ENCODE measurements around the gene DPM1.

The DPM1 gene

DNA sequence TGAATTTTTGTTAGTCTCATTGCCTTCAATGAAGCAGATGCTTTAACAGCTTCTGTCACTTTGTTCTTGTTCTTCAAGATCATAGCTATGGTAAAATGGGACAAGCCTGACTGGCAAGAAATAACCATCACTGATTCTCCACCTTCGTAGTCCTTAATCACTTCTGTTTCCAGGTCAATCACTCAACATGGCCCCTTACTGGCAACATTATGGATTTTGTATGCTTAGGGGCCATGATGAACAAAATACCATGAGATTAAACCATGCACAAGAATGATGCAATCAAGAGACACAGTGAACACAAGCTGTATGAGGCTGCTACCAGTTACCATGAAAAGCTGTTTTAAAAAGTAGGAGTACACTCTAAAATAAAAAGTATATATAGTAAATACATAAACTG is 59.9 kb downstream of the DPM1 start:
- DNase-seq (ENCODE audit: low read depth in 2 of 2), result no peak

- no peak for DNase-seq (ENCODE audit: low read depth in 2 of 2)
Observed at GRCh38 chr20:50895111-50895830, 63.1 kb downstream of the DPM1 start.

DNA sequence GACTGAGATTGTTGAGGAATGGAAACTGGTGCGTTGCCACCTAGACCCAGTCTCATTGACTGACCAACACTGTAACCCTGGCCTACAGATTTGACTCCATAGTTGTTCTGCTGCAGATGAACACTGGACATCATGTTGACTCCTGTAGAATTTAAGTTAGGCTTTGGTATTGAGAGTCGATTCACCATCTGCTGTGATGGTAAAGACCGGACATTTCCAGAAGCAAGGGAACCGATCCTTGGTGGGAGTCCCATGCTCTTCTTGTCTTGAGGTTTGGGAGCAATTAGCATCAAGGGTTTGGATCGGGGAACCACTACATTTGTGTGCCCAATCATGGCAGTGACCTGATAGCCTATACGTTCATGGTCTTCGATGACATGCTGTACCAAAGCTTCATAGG is 64.7 kb downstream of the DPM1 start:
- DNase-seq (ENCODE audit: low read depth in 2 of 2), result no peak

DNA sequence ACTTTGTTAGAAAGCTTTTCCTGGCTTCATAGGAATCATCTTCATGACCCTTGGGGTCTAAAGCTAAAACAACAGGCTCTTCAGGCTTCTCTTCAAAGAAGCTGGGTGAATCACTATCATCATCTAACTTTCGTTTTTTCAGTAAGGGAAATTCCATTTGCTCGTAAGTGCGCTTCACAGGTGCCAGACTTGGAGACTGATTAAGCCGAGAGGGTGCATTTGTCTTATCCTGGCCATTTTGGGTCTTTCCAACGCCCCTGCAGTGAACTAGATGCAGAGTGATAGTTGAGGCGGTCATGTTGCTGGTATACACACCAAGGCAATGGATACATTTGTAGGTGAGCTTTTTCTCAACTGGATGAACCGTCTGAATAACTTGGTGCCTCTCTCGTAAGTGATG is 65.9 kb downstream of the DPM1 start:
- DNase-seq (ENCODE audit: low read depth in 2 of 2), result no peak

GRCh38 chr20:50891138-50891537 is 67.2 kb downstream of the DPM1 start:
- DNase-seq (ENCODE audit: low read depth in 2 of 2), result no peak

- DNase-seq (ENCODE audit: low read depth in 2 of 2), result no peak
Observed at GRCh38 chr20:50887576-50887975, 70.8 kb downstream of the DPM1 start.

GRCh38 chr20:50886184-50886790 is 72.0 kb downstream of the DPM1 start:
- DNase-seq (ENCODE audit: low read depth in 2 of 2), result no peak

- DNase-seq (ENCODE audit: low read depth in 2 of 2), result no peak
Observed at GRCh38 chr20:50885781-50886180, 72.6 kb downstream of the DPM1 start.

DNA sequence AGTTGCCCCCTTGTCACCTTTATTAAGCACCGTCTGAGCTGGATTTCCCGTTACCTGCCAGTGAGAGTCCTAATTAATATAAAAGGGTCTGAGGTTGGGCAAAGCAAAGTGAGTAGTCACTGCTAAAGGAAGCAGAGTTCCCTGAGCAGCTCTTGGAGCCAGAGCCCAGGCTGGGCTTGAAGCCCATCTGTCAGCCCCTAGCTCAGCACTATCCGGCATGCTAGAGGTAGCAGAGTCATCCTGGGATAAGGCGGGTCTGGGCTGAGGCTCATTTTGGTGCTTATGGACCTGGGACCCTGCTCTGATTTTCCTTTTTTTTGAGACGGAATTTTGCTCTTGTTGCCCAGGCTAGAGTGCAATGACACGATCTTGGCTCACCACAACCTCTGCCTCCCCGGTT is 73.3 kb downstream of the DPM1 start:
- DNase-seq (ENCODE audit: low read depth in 2 of 2), result no peak

Measured in stimulated activated CD4-positive, alpha-beta T cell treated with anti-CD3 and anti-CD28 coated beads, Interleukin-1b, Interleukin-23, amount 100 ng/mL, for 1 hour (primary cell).